ENCODE measurements around the gene SORBS1.

GRCh38 chr10:95336702-95337101 lies 224.5 kb downstream of the SORBS1 start:
- TF ChIP-seq CTCF (IDR thresholded peaks at IDR 0.05) (no peak), POLR2A (IDR thresholded peaks at IDR 0.05) (no peak)
